ENCODE data around the gene SRP19.
"Not testable (repeated sequence)": the region's sequence is repeated elsewhere in the genome, so short reads cannot be mapped to it uniquely, and the experiment has no call there.

SRP19 gene

DNA sequence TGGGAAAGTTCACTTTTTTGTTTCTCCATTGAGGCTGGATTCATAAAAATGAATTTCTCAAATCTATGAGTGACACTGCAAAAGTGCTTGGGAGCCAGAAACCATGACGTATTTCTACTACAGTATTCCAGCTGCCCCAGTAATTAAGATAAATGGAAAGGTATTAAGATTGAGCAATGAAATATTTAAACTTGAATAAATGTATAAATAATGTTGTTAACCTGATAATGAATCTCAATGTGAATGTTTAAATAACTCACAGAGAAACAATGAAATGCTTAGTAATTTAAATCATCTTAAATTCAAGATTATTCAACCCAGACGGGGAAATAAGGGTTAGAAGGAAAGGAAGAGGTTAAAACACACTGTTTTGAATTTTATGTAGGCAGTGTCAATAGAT, 11.2 kb upstream of the SRP19 start:
- H3K36me3 ChIP-seq (ENCODE audit: insufficient read depth, low read length), result no peaks in the 10 kb centered on the region
- H2AFZ ChIP-seq (ENCODE audit: low read depth, low read length), result no peak overlapping the region
- H3K9me3 ChIP-seq (ENCODE audit: low read length), result no peaks in the 10 kb centered on the region

DNA sequence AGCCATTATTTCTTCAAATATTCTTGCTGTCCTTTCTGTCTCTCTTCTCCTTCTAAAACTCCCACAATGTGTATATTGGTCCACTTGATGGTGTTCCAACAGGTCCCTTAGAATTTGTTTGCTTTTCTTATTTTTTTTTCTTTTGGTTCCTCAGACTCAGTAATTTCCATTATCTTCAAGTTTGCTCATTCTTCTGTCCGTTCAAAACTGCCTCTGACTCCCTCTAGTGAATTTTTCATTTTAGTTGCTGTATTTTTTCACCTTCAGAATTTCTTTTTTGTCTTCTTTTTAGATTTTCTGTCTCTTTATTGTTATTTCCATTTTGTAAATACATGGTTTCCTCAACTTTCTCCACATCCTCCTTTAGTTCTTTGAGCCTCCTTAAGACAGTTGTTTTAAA, 6.4 kb upstream of the SRP19 start:
- Histone ChIP-seq H3K9me3 (ENCODE audit: low read length) (no peaks in the 10 kb centered on the region), H3K4me1 (ENCODE audit: insufficient read depth, low read length) (no peaks in the 10 kb centered on the region), H3K4me3 (ENCODE audit: low read length) (no peak overlapping the region), H3K27me3 (ENCODE audit: insufficient read depth, low read length) (no peaks in the 10 kb centered on the region), H3K36me3 (ENCODE audit: insufficient read depth, low read length) (no peaks in the 10 kb centered on the region), H2AFZ (ENCODE audit: low read depth, low read length) (no peak overlapping the region)

More for the DNA sequence above, 11.2 kb upstream of the SRP19 start:
- Histone ChIP-seq H3K27me3 (ENCODE audit: insufficient read depth, low read length) (no peaks in the 10 kb centered on the region), H3K4me1 (ENCODE audit: insufficient read depth, low read length) (no peaks in the 10 kb centered on the region), H3K4me3 (ENCODE audit: low read length) (no peak overlapping the region)

DNA sequence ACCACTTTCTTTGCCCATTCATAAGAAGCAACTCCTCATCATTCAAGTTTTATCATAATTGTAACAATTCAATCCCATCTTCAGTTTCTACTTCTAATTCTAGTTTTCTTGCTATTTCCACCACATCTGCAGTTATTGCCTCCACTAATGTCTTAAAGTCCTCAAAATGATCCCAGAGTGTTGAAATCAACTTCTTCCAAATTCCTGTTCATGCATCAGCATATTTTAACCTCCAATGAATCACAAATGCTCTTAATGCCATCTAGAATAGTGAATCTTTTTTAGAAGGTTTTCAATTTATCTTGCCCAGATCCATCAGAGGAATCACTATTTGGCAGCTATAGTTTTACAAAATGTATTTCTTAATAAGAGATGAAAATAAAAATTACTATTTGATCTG, 3.2 kb upstream of the SRP19 start:
- H3K36me3 ChIP-seq (ENCODE audit: insufficient read depth, low read length), result peaks cover 5% of the 10 kb centered on the region
- no peaks in the 10 kb centered on the region for H3K27me3 ChIP-seq (ENCODE audit: insufficient read depth, low read length)
- H3K4me1 ChIP-seq (ENCODE audit: insufficient read depth, low read length), result peaks cover 15% of the 10 kb centered on the region
- no peak overlapping the region for H3K4me3 ChIP-seq (ENCODE audit: low read length)
- H3K9me3 ChIP-seq (ENCODE audit: low read length), result no peaks in the 10 kb centered on the region
- H2AFZ ChIP-seq (ENCODE audit: low read depth, low read length), result no peak overlapping the region

DNA sequence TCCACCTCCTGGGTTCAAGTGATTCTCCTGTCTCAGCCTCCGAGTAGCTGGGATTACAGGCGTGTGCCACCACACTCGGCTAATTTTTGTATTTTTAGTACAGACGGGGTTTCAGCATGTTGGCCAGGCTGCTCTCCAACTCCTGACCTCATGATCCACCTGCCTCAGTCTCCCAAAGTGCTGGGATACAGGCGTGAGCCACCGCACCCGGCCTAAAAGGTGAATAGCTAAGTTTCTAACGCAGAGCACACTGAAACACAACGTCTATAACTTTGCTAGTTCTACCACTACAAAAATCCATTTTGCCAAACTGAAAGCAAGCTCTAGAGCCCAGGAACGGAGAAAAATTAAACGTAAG, 537 bp upstream of the SRP19 start:
- H2AFZ ChIP-seq (ENCODE audit: low read depth, low read length), result peak overlapping the region; percentile 65
- peak overlapping the region; percentile 97 for H3K4me3 ChIP-seq (ENCODE audit: low read length)
- not testable (repeated sequence) for H3K9me3 ChIP-seq (ENCODE audit: low read length); H3K27me3 ChIP-seq (ENCODE audit: insufficient read depth, low read length)
- peaks cover 31% of the 10 kb centered on the region for H3K36me3 ChIP-seq (ENCODE audit: insufficient read depth, low read length)
- H3K4me1 ChIP-seq (ENCODE audit: insufficient read depth, low read length), result peaks cover 19% of the 10 kb centered on the region

DNA sequence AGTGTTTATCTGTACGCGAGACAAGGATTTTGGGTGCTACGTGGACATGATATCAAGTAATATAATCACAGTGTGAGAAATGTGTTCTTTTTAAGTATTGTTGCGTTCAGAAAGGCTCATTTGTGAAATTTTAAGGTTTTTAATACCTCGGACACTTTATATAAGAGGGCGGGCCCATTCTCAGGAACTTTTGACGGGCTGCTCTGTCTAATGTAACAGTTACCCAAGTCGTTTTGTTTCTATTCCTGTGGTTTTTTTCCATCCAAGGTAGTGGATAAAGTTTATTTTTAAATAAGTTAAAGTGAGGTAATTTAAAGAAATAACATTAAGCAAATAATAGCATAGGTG, 525 bp downstream of the SRP19 start:
- Histone ChIP-seq H3K9me3 (ENCODE audit: low read length) (no peaks in the 10 kb centered on the region), H3K27me3 (ENCODE audit: insufficient read depth, low read length) (no peaks in the 10 kb centered on the region), H2AFZ (ENCODE audit: low read depth, low read length) (peak overlapping the region; percentile 65), H3K4me1 (ENCODE audit: insufficient read depth, low read length) (peaks cover 19% of the 10 kb centered on the region), H3K36me3 (ENCODE audit: insufficient read depth, low read length) (peaks cover 39% of the 10 kb centered on the region), H3K4me3 (ENCODE audit: low read length) (peak overlapping the region; percentile 97)

DNA sequence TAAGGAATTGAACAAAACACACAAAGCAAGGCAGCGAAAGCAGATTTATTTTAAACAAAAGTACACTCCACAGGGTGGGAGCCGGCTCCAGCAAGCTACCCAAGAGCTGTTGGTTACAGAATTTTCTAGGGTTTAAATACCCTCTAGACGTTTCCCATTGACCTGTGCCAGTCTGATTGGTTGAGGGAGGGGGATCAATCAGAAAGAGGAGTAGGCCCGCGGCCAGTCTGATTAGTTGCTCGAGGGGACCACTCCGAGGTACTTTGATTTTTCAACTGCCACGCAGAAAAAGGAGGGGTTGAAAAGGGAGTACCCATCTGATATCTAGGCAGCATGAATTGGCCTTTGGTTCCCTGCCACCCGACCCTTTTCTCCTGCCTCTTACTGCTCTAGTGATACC, 998 bp downstream of the SRP19 start:
- H3K4me1 ChIP-seq (ENCODE audit: insufficient read depth, low read length), result peaks cover 19% of the 10 kb centered on the region
- peaks cover 44% of the 10 kb centered on the region for H3K36me3 ChIP-seq (ENCODE audit: insufficient read depth, low read length)
- H3K27me3 ChIP-seq (ENCODE audit: insufficient read depth, low read length), result no peaks in the 10 kb centered on the region
- H3K4me3 ChIP-seq (ENCODE audit: low read length), result peak overlapping the region; percentile 97
- H3K9me3 ChIP-seq (ENCODE audit: low read length), result no peaks in the 10 kb centered on the region
- H2AFZ ChIP-seq (ENCODE audit: low read depth, low read length), result no peak overlapping the region

DNA sequence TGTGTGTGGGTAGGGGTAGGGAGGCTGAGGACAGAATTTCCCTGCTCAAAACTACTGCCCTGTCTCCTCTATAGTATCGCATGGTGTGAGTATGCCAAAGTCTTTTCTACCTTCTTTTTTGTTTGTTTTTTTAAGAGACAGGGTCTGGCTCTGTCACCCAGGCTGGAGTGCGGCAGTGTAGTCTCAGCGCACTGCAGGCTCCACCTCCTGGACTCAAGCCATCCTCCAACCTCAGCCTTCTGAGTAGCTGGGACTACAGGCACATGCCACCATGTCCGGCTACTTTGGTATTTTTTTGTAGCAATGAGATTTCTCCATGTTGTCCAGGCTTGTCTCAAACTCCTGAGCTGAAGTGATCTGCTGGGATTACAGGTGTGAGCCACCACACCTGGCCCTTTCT, 2.5 kb downstream of the SRP19 start:
- Histone ChIP-seq H3K27me3 (ENCODE audit: insufficient read depth, low read length) (no peaks in the 10 kb centered on the region), H2AFZ (ENCODE audit: low read depth, low read length) (no peak overlapping the region), H3K9me3 (ENCODE audit: low read length) (no peaks in the 10 kb centered on the region), H3K36me3 (ENCODE audit: insufficient read depth, low read length) (peaks cover 56% of the 10 kb centered on the region), H3K4me1 (ENCODE audit: insufficient read depth, low read length) (peaks cover 19% of the 10 kb centered on the region), H3K4me3 (ENCODE audit: low read length) (no peak overlapping the region)

DNA sequence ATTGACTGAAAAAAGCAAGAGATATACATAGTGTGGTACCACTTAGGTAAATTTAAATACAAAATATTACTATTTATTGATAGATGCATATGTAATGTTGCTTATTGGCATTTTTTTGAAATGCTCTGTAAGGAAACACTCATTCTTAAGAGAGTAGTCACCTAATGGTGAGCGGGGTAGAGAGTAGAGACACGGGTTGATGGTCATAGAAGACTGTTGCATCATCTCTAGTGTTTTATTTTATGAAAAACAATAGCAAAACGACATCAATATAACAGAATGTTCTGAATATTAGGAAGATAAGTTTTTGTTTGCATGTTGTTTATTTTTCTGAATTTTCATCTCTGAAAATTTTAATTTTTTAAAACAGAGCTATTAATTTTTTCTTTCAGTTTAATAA, 4.0 kb downstream of the SRP19 start:
- Histone ChIP-seq H3K4me3 (ENCODE audit: low read length) (no peak overlapping the region), H3K36me3 (ENCODE audit: insufficient read depth, low read length) (peaks cover 70% of the 10 kb centered on the region), H3K4me1 (ENCODE audit: insufficient read depth, low read length) (peaks cover 19% of the 10 kb centered on the region), H3K27me3 (ENCODE audit: insufficient read depth, low read length) (no peaks in the 10 kb centered on the region), H2AFZ (ENCODE audit: low read depth, low read length) (no peak overlapping the region), H3K9me3 (ENCODE audit: low read length) (no peaks in the 10 kb centered on the region)

DNA sequence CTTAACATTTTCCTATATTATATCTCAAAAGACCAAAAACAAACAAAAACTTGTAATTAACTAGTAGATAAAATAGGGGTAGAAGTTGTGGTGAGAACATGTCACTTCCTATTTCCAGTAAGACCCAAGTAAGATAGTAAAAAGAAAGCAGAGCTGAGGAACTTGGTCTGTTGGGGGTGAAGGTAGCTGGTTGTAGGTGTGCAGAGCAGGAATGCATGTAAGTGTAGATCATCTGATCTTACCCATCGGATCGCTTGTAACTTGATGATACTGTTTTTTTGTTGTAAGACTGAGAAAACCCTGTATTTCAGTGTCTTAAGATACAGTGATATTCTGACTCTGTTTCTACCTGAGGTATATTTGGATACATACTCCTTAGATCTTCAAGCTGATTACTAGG, 5.7 kb downstream of the SRP19 start:
- H3K9me3 ChIP-seq (ENCODE audit: low read length), result no peaks in the 10 kb centered on the region
- H3K36me3 ChIP-seq (ENCODE audit: insufficient read depth, low read length), result peaks cover 79% of the 10 kb centered on the region
- no peak overlapping the region for H2AFZ ChIP-seq (ENCODE audit: low read depth, low read length)

DNA sequence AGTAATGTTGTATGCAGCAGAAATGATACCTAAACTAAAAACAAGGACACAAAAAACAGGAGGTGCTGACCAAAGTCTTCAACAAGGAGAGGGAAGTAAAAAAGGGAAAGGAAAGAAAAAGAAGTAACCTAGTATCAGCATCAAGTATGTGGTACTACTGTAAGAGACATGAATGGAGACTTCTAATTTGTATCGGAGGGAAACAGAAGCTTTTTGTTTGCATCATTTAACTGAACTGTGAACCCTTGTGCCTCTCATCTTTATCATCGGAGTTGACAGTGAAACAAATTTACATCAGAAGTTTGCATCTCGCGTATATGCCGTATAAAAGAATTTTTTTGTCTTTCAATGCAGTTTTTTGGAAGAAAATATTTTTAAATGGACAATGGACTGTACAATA, 6.3 kb downstream of the SRP19 start:
- Histone ChIP-seq H3K9me3 (ENCODE audit: low read length) (no peaks in the 10 kb centered on the region), H2AFZ (ENCODE audit: low read depth, low read length) (no peak overlapping the region), H3K4me3 (ENCODE audit: low read length) (no peak overlapping the region), H3K27me3 (ENCODE audit: insufficient read depth, low read length) (no peaks in the 10 kb centered on the region), H3K36me3 (ENCODE audit: insufficient read depth, low read length) (peaks cover 76% of the 10 kb centered on the region), H3K4me1 (ENCODE audit: insufficient read depth, low read length) (peaks cover 9% of the 10 kb centered on the region)

More for the DNA sequence above, 5.7 kb downstream of the SRP19 start:
- Histone ChIP-seq H3K4me1 (ENCODE audit: insufficient read depth, low read length) (peaks cover 15% of the 10 kb centered on the region), H3K27me3 (ENCODE audit: insufficient read depth, low read length) (no peaks in the 10 kb centered on the region), H3K4me3 (ENCODE audit: low read length) (no peak overlapping the region)

DNA sequence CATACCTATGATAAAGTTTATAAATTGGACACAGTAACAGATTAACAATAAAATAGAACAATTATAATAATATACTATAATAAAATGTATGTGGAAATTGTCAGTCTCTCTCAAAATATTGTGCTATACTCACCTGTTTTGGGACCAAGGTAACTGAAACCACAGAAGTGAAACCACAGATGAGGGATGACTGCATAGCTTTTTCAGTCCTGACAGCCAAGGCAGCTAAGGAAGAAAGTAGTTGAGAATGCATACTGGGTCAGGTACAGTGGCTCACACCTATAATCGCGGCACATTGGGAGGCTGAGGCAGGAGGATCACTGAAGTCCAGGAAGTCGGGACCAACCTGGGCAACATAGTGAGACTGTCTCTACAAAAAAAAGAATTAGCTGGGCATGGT, 8.9 kb downstream of the SRP19 start:
- Histone ChIP-seq H3K27me3 (ENCODE audit: insufficient read depth, low read length) (no peaks in the 10 kb centered on the region), H2AFZ (ENCODE audit: low read depth, low read length) (no peak overlapping the region), H3K9me3 (ENCODE audit: low read length) (no peaks in the 10 kb centered on the region), H3K36me3 (ENCODE audit: insufficient read depth, low read length) (peaks cover 60% of the 10 kb centered on the region), H3K4me1 (ENCODE audit: insufficient read depth, low read length) (no peaks in the 10 kb centered on the region), H3K4me3 (ENCODE audit: low read length) (no peak overlapping the region)

DNA sequence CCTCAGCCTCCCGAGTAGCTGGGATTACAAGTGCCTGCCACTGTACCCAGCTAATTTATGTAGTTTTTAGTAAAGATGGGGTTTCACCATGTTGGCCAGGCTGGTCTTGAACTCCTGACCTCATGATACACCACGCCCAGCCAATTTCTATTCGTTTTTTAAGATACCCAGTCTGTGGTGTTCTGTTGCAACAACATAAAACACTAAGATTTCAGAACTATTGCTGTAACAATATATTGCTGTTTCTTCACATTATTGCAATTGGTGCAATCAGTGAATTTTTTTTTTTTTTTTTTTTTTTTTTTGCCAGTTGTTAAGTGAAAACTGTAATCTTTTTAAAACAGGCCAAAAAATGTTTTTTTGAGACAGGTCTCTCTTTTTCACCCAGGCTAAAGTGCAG, 9.9 kb downstream of the SRP19 start:
- H3K4me3 ChIP-seq (ENCODE audit: low read length), result no peak overlapping the region
- peaks cover 56% of the 10 kb centered on the region for H3K36me3 ChIP-seq (ENCODE audit: insufficient read depth, low read length)
- no peaks in the 10 kb centered on the region for H3K4me1 ChIP-seq (ENCODE audit: insufficient read depth, low read length)
- H2AFZ ChIP-seq (ENCODE audit: low read depth, low read length), result no peak overlapping the region
- no peaks in the 10 kb centered on the region for H3K9me3 ChIP-seq (ENCODE audit: low read length)
- H3K27me3 ChIP-seq (ENCODE audit: insufficient read depth, low read length), result no peaks in the 10 kb centered on the region

DNA sequence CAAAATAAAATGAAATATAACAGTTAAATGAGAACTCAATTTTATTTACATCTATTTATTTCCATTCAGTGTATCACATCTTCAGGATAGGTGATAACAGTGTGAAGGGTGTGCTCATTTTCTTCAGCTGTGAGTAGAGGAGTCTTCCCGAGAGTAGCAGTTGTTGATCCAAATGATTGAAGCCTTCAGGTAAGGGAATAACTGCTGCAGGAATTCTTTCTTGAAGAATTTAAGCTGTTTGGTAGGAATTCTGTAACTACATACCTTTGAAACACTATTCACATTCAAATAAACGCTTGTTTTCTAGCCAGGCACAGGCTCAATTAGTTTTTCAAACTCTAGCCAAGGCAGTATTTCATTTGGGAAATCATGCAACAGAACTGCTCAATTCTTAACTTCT, 15.3 kb downstream of the SRP19 start:
- H3K27me3 ChIP-seq (ENCODE audit: insufficient read depth, low read length), result no peaks in the 10 kb centered on the region
- peaks cover 50% of the 10 kb centered on the region for H3K36me3 ChIP-seq (ENCODE audit: insufficient read depth, low read length)
- H3K9me3 ChIP-seq (ENCODE audit: low read length), result no peaks in the 10 kb centered on the region
- no peak overlapping the region for H2AFZ ChIP-seq (ENCODE audit: low read depth, low read length)
- H3K4me3 ChIP-seq (ENCODE audit: low read length), result no peak overlapping the region
- H3K4me1 ChIP-seq (ENCODE audit: insufficient read depth, low read length), result no peaks in the 10 kb centered on the region

DNA sequence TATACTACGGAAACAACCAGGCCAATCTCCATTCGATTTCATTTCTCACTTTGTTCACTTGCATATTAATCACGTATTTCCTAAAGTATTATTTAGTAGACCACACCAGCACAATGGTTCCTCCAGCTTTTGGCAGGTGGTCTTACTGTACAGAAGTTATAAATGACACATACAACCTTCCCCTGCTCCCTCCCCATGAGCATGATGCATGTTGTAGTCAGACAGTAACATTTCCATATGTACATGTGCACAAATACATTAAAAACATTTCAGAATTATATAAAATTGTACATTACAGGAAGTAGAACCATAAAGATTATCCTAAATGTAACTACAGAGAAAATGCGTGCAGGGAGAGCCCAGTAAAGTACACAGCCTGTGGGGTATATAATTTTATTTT, 17.0 kb downstream of the SRP19 start:
- H3K9me3 ChIP-seq (ENCODE audit: low read length), result no peaks in the 10 kb centered on the region
- H3K4me1 ChIP-seq (ENCODE audit: insufficient read depth, low read length), result no peaks in the 10 kb centered on the region
- H3K27me3 ChIP-seq (ENCODE audit: insufficient read depth, low read length), result no peaks in the 10 kb centered on the region
- peaks cover 66% of the 10 kb centered on the region for H3K36me3 ChIP-seq (ENCODE audit: insufficient read depth, low read length)
- no peak overlapping the region for H2AFZ ChIP-seq (ENCODE audit: low read depth, low read length)
- H3K4me3 ChIP-seq (ENCODE audit: low read length), result no peak overlapping the region
